H1 (cell line): ENCODE measurements around the gene ERGIC3.

ENCODE experiments used
- ATF3 ChIP-seq: IDR thresholded peaks from 2 replicates; pipeline ENCODE4 v1.6.1; 2011; ENCODE audit warnings: low read depth, mild to moderate bottlenecking, low read length; ENCODE audit not compliant: insufficient read depth
- CEBPB ChIP-seq: IDR thresholded peaks from 2 replicates; pipeline ENCODE4 v1.6.1; 2012; ENCODE audit warnings: low read depth, low read length
- CHD1 ChIP-seq: IDR thresholded peaks from 2 replicates; pipeline ENCODE4 v1.6.1; 2012; ENCODE audit warnings: low read depth, low read length, improper control_type of control experiment
- CTCF ChIP-seq, 3 experiments: IDR thresholded peaks; 1 replicate in 2 of 3; 2 replicates in 1 of 3; pipeline versions ENCODE4 v1.5.1 to v1.6.1; 2011; ENCODE audit warnings: low read length in 3 of 3, mild to moderate bottlenecking in 3 of 3, inconsistent platforms in 2 of 3, low read depth in 1 of 3, moderate library complexity in 1 of 3; ENCODE audit not compliant: insufficient read depth in 1 of 3; ENCODE audit errors: control extremely low read depth in 1 of 3
- EZH2 ChIP-seq: fragments of 200-600 bp; sonication (generic); IDR thresholded peaks from 2 replicates; pipeline ENCODE4 v1.7.1; 2012; ENCODE audit warnings: low read depth, mild to moderate bottlenecking, moderate library complexity, low read length, inconsistent platforms; ENCODE audit not compliant: severe bottlenecking
- POLR2AphosphoS5 ChIP-seq: IDR thresholded peaks from 2 replicates; pipeline ENCODE4 v1.6.1; 2011; ENCODE audit warnings: low read depth, low read length
- RBBP5 ChIP-seq: IDR thresholded peaks from 2 replicates; pipeline ENCODE4 v1.7.1; 2012; ENCODE audit warnings: low read depth, mild to moderate bottlenecking, inconsistent platforms, low read length, moderate library complexity, borderline replicate concordance
- RFX5 ChIP-seq: IDR thresholded peaks from 2 replicates; pipeline ENCODE4 v1.6.1; 2011; ENCODE audit warnings: low read depth, low read length, improper control_type of control experiment, borderline replicate concordance
- SRF ChIP-seq: IDR thresholded peaks from 2 replicates; pipeline ENCODE4 v1.6.1; 2011; ENCODE audit warnings: mild to moderate bottlenecking, low read depth, low read length, moderate library complexity
- TAF1 ChIP-seq: IDR thresholded peaks from 2 replicates; pipeline ENCODE4 v1.6.1; 2011; ENCODE audit warnings: mild to moderate bottlenecking, low read depth, low read length

- no peak for TF ChIP-seq POLR2AphosphoS5
- no peak for TF ChIP-seq EZH2
- TF ChIP-seq ATF3: no peak
- TF ChIP-seq CHD1: no peak
- no peak for TF ChIP-seq CTCF (IDR thresholded peaks at IDR 0.05; ENCODE audit: control extremely low read depth in 1 of 3, insufficient read depth in 1 of 3, low read depth in 1 of 3, low read length in 3 of 3)
- no peak for TF ChIP-seq CEBPB
- TF ChIP-seq TAF1: no peak
- no peak for TF ChIP-seq RBBP5
- no peak for TF ChIP-seq RFX5
- TF ChIP-seq SRF: no peak
These were observed 34.9 kb downstream of the ERGIC3 start for GRCh38 chr20:35576816-35577215.
